HuH-7.5 (cell line): ENCODE results near the gene PRCP.

Source experiments
- DNase-seq: peaks from one replicate; pipeline ENCODE4 v3.0.0; 2011; ENCODE audit warnings: low spot score

Gene PRCP

DNA sequence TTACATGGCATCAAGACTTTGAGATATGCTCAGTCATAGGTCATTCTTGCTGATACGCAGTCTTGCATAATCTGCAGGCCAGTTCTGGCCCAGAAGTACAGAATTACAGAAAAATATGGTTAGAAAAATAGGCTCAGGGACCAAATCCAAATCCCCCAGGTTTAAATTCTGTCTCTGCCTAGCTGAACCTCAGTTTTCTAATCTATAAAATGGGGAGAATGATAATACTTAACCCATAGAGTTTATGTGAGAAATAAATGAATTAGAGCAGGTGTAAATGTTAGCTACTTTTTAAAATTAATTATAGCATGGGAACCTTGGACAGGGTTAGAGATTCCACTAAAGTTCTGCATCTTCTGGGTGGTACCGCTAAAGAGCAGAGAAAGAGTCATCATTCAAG is 114.2 kb downstream of the PRCP start:
- no peak for DNase-seq

DNA sequence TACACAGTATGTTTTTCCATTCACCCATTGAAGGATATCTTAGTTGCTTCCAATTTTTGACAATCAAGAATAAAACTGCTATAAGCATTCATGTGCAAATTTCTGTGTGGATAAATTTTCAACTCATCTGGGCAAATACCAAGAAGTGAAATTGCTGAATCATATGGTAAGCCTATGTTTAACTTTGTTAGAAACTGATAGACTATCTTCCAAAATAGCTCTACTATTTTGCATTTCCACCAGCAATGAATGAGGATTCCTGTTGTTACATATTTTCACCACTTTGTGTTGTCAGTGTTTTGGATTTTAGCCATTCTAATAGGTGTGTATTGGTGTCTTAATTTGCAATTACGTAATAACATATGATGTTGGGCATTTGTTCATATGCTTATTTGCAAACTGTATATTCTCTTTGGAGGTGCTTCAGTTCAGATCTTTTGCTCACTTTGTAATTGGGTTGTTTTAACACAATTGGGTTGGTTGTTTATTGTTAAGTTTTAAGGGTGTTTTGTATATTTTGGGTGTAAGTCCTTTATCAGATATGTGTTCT is 117.3 kb downstream of the PRCP start:
- no peak for DNase-seq

GRCh38 chr11:82778776-82779175 is 121.5 kb downstream of the PRCP start:
- no peak for DNase-seq

- no peak for DNase-seq
These were observed 123.9 kb downstream of the PRCP start for GRCh38 chr11:82776377-82776776.

GRCh38 chr11:82775736-82776346 is 124.4 kb downstream of the PRCP start:
- DNase-seq, result peak; percentile 34

DNA sequence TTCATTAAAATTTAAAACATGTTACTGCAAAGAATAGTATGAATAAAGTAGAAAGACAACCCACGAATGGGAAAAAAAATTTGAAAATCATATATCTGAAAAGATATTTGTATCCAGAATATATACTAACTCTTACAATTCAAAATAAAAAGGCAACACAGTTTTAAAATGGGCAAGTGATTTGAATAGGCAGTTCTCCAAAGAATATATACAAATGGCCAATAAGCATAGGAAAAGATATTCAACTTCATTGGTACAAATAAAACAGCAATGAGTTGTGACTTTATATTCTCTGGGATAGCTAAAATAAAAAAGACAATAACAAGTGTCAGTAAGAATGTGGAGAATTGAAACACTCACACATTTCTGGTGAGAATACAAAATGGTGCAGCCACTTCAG is 125.0 kb downstream of the PRCP start:
- DNase-seq, result no peak
